GM19328 (cell line): ENCODE data around the gene BTNL8.

ENCODE experiments used
- ATAC-seq: cut with Tn5 transposase; IDR thresholded peaks from one replicate; pipeline ENCODE4 v1.9.1; 2021; ENCODE audit warnings: mild to moderate bottlenecking, moderate library complexity; ENCODE audit not compliant: unreplicated experiment

Gene BTNL8

GRCh38 chr5:180950291-180950949 lies 51.5 kb downstream of the BTNL8 start:
- ATAC-seq, result no peak

GRCh38 chr5:180959661-180960060 lies 60.7 kb downstream of the BTNL8 start:
- no peak for ATAC-seq

GRCh38 chr5:180960209-180960608 lies 61.2 kb downstream of the BTNL8 start:
- no peak for ATAC-seq

GRCh38 chr5:180969406-180969805 lies 70.4 kb downstream of the BTNL8 start:
- ATAC-seq, result no peak

GRCh38 chr5:180970336-180970735 lies 71.4 kb downstream of the BTNL8 start:
- ATAC-seq, result no peak

GRCh38 chr5:180970875-180971274 lies 71.9 kb downstream of the BTNL8 start:
- no peak for ATAC-seq

- no peak for ATAC-seq
These were observed 75.8 kb downstream of the BTNL8 start for GRCh38 chr5:180974612-180975315.

GRCh38 chr5:180975338-180975737 lies 76.4 kb downstream of the BTNL8 start:
- no peak for ATAC-seq

GRCh38 chr5:180976518-180976917 lies 77.6 kb downstream of the BTNL8 start:
- ATAC-seq, result no peak

- no peak for ATAC-seq
These were observed 78.9 kb downstream of the BTNL8 start for GRCh38 chr5:180977852-180978251.

- ATAC-seq, result no peak
These were observed 83.2 kb downstream of the BTNL8 start for GRCh38 chr5:180982008-180982741.

- no peak for ATAC-seq
These were observed 89.1 kb downstream of the BTNL8 start for GRCh38 chr5:180988016-180988415.

- ATAC-seq, result no peak
These were observed 89.6 kb downstream of the BTNL8 start, which contains the start of gene BTNL3 for GRCh38 chr5:180988592-180988991. BTNL3 (plus strand) TSS chr5:180988846; CDS start chr5:180989029, 183 bp downstream.

- no peak for ATAC-seq
These were observed 91.3 kb downstream of the BTNL8 start for GRCh38 chr5:180990086-180990881.

GRCh38 chr5:180990882-180991242 lies 91.9 kb downstream of the BTNL8 start:
- ATAC-seq, result no peak
